Activated CD4-positive, CD25-positive, alpha-beta regulatory T cell treated with anti-CD3 and anti-CD28 coated beads, Interleukin-2, amount 50 U/mL, for 16 hours (primary cell): ENCODE data around the gene SEC14L6.
"Not testable (repeated sequence)": the region's sequence is repeated elsewhere in the genome, so short reads cannot be mapped to it uniquely, and the experiment has no call there.

ENCODE experiments used
- DNase-seq: peaks from one replicate; pipeline ENCODE4 v3.0.0-alpha.2; 2020; ENCODE audit warnings: low read depth, low spot score

The SEC14L6 gene

GRCh38 chr22:30546616-30547015 lies at the start of gene SEC14L6:
TSS of gene SEC14L6 (minus strand) at chr22:30546741. CDS start at chr22:30546682, 59 bp downstream.
- DNase-seq, result no peak

DNA sequence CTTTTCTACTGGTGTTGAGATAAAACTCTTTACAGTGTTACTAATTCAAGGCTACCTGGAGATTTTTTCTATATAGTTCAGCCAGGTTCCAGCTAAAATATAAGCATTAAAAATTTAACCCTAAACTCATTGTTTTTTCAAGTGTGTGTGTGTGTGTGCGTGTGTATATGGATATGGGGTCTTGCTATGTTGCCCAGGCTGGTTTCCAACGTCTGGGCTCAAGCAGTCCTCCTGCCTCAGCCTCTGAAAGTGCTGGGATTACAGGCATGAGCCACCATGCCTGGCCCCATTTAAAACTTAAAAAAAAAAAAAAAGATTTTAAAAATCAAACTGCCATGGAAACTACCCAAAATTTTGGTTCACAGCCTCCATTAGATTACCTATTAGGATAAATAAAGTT lies 49.7 kb upstream of the SEC14L6 start:
- no peak for DNase-seq

DNA sequence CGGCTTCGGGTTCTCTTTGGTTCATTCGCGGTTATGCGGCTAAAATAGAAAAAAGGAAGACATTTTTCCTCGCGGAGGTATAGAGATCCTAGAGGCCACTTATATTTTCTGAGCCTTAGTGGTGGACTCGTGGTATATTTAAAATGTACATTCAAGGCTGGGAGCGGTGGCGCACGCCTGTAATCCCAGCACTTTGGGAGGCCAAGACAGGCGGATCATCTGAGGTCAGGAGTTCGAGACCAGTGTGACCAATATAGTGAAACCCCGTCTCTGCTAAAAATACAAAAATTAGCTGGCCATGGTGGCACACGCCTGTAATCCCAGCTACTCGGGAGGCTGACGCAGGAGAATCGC lies 45.8 kb upstream of the SEC14L6 start:
- not testable (repeated sequence) for DNase-seq

- DNase-seq, result peak; percentile 92
These were observed 45.2 kb upstream of the SEC14L6 start, which contains the start of gene PES1 for GRCh38 chr22:30591588-30592359. TSS of gene PES1 (minus strand) at chr22:30591910. CDS start at chr22:30591833, 77 bp downstream.

GRCh38 chr22:30591191-30591587 lies 44.6 kb upstream of the SEC14L6 start:
- DNase-seq, result no peak

DNA sequence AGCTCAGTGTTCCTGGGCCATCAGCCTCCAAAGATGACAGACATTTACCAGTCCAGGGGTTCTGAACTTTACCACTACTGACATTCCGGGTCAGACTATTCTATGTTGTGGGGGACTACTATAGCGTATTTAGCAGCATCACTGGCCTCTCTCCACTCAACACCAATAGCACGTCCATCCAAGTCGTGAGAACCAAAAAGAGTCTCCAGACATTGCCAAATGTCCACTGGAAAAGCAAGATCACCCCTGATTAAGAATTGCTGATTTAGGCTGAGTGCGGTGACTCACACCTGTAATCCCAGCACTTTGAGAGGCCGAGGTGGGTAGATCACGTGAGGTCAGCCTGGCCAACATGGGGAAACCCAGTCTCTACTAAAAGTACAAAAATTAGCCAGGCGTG lies 39.9 kb upstream of the SEC14L6 start:
- no peak for DNase-seq

- DNase-seq, result no peak
These were observed 37.9 kb upstream of the SEC14L6 start for GRCh38 chr22:30584441-30584840.

GRCh38 chr22:30582788-30583545 lies 36.4 kb upstream of the SEC14L6 start:
- no peak for DNase-seq

DNA sequence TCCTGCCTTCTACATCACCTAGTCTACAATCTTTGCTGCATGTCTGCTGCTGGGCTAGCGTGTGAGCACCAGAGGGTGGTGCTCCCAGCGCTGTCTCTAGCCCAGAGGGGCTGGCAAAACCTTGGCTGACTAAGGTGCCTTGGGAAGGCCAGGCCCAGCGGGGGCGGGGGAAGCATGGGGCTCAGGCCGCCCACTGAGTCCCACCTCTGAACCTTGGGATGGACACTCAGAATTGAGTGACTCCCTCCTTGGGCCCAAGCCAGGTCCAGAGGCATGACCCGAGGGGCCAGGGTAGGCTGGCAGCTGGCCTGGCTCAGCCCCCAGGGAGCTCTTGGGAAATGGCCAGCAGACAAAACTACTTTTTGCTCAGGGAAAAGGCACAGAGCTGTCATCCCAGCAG lies 35.5 kb upstream of the SEC14L6 start:
- DNase-seq, result no peak

DNA sequence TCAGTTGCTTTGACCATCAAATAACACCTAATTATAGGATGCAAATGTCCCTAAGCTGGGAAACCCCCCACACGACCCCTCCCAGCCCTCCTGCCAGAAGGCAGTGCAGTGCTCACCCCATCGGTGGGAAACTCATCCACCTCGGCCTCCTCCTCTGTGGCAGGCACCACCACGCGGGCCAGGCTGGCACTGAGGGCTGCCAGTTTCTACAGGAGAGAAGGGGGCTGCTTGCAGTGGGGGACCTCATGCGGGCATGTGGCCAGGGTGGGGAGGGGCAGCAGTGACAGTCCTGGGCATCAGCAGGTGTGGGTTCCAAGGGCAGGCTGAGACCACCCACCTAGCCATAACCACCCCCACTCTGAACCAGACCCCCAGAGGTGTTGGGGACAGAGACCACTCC lies 34.4 kb upstream of the SEC14L6 start:
- no peak for DNase-seq

DNA sequence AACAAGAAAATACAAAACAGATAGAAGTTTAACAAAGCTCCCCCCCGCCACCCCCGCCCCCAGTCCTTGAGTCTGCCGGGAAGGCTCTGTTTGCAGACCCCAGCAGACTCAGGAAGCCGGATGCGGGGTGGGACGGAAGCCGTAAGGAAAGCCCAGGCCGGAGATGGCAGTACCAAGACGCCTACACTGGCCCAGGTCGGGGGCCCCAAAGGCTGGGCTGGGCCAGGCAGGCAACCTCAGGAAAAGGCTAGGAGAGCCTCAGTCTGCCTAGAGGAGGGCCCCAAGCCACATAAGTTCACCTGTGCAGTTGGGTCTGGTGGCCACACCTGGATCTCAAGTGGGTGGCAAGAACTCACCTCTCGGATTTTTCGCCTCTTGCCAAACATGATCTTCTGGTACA lies 31.9 kb upstream of the SEC14L6 start:
- DNase-seq, result no peak

GRCh38 chr22:30575859-30576258 lies 29.3 kb upstream of the SEC14L6 start:
- no peak for DNase-seq

DNA sequence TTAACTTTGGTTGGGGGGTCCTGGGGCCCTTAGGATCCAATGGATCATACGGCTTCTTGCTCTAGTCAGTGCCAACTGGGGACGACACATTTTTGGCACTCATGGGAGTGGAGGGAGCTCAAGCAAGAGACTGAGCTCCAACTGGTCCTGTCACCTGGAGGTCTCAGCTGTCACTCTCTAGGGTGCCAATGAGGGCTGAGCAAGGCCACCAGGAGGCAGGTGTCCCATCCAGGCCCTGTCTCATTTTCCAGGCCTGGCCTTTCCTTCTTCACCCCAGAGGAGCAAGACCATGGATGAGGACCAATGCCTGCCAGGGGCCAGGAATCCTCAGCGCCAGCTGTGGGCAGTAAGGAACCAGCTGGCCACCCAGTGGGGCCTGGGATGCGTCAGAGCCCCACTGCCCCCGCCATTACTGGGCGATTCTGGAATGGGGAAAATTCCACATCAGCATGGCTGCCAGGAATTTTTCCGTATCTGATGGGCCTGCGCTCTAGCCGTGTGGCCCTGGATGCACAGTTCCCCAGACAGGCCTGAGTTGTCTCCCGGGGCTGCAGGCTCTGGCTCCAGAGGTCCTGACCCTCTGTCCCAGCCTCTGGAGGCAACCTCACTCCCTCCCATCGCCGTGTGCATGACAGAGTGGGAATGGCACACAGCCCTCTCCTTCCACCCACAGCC lies 28.6 kb upstream of the SEC14L6 start:
- DNase-seq, result no peak

DNA sequence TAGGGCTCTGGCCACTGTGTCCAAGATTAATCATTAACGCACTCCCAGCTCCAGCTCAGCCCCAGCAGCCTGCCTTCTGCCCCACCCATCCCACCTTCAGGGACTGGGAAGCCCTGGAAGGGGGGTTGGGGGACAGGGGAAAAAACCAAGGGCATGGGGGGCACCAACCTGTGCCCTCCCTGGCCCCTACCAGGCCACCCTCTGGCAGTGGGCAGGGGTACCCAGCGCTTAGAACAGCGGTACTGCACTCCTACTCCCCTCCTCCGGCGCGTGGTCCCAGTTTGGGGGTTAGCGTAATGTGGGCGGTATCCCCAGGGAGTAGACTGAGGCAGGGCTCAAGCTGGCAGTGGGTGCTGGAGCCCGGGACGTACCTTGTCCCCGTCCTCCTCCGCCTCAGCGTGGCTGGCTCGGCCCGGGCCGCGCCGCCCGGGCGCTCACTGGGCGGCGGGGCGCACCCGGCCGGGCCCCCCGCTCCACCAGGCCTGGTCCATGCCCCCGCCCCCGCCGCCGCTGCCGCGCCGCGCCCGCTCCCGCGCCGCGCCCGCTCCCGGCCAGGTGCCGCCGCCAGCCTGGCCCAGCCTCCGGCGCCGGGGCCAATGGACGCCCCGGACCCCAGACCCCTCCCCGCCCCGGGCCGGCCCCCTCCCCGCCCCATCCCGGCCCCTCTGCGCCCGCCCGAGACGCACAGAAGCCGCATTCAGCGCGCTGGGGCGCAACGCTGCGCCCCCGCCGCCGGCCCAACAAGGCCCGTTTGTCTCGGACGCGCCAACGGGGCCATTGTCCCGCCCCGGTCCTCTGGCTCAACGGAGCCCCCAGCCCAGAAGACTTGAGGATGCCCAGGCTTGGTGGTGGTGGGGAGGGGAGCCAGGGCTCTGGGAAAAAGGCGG lies 27.8 kb upstream of the SEC14L6 start, which contains the start of gene GAL3ST1:
Gene GAL3ST1 (minus strand): TSS at position 571 of the 887 bp plus-strand sequence. CDS start 17,273 bp downstream, outside the sequence.
- no peak for DNase-seq

DNA sequence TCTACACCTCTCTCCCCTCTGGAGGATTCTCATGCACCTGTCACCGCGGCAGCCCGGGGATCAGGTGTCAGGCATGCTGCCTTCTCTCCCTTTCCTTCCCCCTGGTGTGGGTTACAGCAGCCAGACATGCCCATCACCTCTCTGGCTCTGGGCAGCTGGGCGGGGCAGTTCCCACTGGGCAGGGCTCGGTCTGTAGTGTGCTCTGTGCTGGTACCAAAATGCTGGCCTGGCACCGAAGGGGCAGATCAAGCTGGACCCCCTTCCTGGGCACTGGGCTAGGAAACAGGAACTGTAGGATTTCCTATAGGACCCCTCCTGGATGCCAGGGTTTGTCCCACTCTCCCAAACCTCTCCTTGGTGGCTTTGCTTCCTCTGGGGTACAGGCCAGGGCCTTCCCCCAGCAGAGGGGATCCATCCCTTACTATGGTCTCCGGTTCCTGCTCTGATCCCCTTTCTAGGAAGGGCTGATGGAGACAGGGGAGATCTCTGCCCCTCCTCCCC lies 27.1 kb upstream of the SEC14L6 start:
- DNase-seq, result no peak

GRCh38 chr22:30572840-30573593 lies 26.5 kb upstream of the SEC14L6 start:
- no peak for DNase-seq

DNA sequence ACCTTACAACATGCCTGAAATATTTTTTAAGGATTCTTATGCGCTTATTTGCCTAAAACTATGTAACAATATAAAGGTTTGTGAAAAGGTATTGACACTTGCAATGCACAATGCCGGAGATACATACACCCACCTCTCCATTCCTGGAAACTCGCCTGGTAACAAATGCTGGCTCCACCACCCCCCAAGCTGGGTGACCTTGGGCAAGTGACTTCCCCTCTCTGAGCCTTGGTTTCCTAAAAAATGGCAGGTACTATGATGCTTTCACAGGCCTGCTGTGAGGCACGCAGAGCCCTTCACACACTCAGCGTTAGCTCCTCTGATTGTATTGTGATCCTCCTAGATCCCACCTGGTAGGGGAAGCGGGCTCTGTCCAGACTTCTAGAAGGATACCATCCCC lies 25.7 kb upstream of the SEC14L6 start:
- no peak for DNase-seq

- DNase-seq, result no peak
These were observed 23.2 kb upstream of the SEC14L6 start for GRCh38 chr22:30569674-30570202.

DNA sequence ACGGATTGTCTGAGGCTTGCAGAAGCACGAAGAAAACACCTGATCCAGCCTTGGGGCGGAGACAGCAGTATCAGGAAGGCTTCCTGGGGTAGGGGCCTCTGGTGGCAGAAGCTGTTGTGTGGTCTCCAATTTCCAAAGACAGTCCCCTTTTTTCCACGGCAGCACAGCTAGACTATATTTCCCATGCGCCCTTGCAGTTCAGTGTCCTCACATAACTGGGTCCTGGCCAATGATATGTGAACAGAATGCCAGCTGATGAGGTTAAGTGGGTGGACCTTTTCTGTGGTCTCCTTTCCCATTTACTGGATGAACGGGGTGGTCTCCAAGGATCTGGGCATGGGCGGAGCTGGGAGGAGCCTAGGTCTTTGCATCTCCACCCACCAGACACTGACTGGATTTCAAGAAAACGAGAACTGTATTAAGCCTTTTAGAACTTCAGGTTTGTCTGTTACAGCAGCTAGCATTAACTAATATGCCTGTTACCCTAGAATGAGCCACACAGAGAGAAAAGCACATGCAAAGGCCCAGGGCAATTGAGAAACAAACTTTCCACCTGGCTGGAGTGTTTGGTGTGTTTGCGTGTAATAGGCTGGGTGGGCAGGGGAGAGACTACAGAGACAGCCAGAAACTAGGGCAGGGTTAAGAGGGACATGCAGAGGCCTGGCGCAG lies 21.7 kb upstream of the SEC14L6 start:
- DNase-seq, result no peak

GRCh38 chr22:30567277-30567676 lies 20.7 kb upstream of the SEC14L6 start:
- not testable (repeated sequence) for DNase-seq
